ENCODE data around the gene SVIL.
"Not testable (repeated sequence)": the region's sequence is repeated elsewhere in the genome, so short reads cannot be mapped to it uniquely, and the experiment has no call there.

SVIL gene

DNA sequence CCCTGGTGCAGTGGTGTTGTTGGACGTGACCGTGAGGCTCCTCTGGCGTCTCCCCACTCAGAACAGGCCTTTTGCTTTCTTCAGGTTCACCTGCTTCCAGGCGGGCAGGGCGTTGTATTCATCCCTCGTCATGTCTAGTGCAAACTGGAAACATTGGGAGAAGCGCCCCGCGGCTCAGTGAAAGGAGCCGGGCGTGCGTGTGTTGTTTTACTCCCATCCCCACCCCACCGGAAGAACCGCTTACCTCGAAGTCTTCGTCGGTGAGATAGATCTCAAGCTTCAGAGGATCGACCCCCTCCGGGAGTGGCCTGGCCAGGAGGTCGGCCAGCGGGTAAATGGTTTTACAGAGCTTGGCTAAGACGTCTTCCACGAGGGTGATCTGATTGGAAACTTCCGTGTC, 176.6 kb downstream of the SVIL start:
- Mint-ChIP-seq H3K9me3 (peaks cover 22% of the 10 kb centered on the region), H3K36me3 (ENCODE audit: low read depth) (peaks cover 46% of the 10 kb centered on the region)
- not testable (repeated sequence) for H3K27ac Mint-ChIP-seq; DNase-seq (ENCODE audit: low spot score); H3K4me3 Mint-ChIP-seq; H3K27me3 Mint-ChIP-seq (ENCODE audit: low read depth); H3K4me1 Mint-ChIP-seq (ENCODE audit: low read depth)

DNA sequence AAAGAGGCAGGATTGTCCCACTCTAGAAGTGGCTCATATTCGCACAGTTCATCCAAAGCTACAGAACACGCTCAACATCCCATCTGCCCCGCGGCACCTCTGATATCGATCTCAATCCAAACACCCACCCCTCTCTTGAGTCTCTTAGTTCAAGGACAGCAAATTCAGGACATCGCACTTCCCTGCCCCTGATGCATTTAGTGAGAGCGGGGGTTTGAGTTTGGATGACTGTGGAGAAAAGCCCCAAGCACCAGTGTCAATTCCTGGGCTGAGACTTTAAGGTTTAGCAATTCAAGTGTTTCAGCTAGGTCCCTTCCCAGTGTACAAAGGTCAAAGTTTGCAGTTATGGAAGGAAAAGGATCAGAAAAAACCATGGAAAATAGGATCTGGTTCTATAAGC, 179.7 kb downstream of the SVIL start:
- Mint-ChIP-seq H3K9me3 (peaks cover 7% of the 10 kb centered on the region), H3K27me3 (ENCODE audit: low read depth) (no peaks in the 10 kb centered on the region), H3K4me1 (ENCODE audit: low read depth) (no peaks in the 10 kb centered on the region), H3K36me3 (ENCODE audit: low read depth) (peaks cover 22% of the 10 kb centered on the region), H3K4me3 (no peak overlapping the region), H3K27ac (no peak overlapping the region)
- DNase-seq (ENCODE audit: low spot score): no peak

DNA sequence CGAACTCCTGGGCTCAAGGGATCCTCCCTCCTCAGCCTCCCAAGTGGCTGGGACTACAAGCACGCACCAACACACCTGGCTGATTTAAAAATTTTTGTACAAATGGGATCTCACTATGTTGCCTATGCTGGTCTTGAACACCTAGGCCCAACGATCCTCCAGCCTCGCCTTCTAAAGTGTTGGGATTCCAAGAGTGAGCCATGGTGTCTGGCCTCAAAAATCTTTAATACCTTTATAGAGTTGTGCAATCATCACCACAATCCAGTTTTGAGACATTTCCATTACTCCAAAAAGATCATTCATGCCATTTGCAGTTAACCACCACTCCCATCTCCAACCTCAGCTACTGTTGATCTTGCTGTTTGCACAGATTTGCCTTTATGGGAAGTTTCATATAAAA, 180.5 kb downstream of the SVIL start:
- no peak overlapping the region for H3K27ac Mint-ChIP-seq

DNA sequence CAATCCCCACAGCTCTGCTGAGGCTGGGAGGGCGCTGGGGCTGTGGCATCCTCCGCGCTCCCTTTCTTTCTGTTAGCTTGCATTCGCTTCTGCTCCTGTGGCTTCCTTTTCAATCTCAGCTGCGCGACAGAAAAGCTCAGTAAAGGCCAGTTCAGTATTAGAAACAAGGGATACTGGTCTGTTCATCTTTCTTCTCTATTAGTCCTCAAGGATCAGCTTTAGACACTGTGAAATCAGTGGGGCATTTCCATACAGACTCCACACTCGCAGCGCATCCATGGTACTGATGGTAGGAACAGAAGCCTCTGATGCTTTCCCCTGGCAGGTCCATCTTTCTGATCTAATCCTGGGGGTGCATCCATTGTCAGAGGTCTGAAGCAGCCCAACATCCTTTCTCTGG, 182.2 kb downstream of the SVIL start:
- no peak for DNase-seq (ENCODE audit: low spot score)
- Mint-ChIP-seq H3K4me1 (ENCODE audit: low read depth) (peaks cover 2% of the 10 kb centered on the region), H3K36me3 (ENCODE audit: low read depth) (peaks cover 5% of the 10 kb centered on the region), H3K27me3 (ENCODE audit: low read depth) (no peaks in the 10 kb centered on the region), H3K4me3 (no peak overlapping the region), H3K9me3 (no peaks in the 10 kb centered on the region), H3K27ac (no peak overlapping the region)

More for the DNA sequence above, 180.5 kb downstream of the SVIL start:
- Mint-ChIP-seq H3K4me1 (ENCODE audit: low read depth) (no peaks in the 10 kb centered on the region), H3K36me3 (ENCODE audit: low read depth) (peaks cover 16% of the 10 kb centered on the region), H3K9me3 (no peaks in the 10 kb centered on the region), H3K27me3 (ENCODE audit: low read depth) (no peaks in the 10 kb centered on the region), H3K4me3 (no peak overlapping the region)
- no peak for DNase-seq (ENCODE audit: low spot score)

DNA sequence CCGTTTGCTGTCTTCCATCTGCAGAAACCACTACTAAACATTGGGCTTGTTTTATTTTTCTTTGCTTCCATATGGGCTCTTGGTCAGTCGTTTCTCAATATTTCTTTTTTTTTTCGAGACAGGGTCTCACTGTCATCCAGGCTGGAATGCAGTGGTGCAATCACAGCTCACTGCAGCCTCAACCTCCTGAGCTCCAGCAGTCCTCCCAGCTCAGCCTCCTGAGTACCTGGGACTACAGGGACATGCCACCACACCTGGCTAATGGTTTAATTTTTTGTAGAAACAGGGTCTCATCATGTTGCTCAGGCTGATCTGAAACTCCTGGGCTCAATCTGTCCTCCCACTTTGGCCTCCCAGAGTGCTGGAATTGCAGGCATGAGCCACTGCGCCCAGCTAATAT, 182.8 kb downstream of the SVIL start:
- no peaks in the 10 kb centered on the region for H3K27me3 Mint-ChIP-seq (ENCODE audit: low read depth)
- no peak overlapping the region for H3K27ac Mint-ChIP-seq
- H3K9me3 Mint-ChIP-seq: no peaks in the 10 kb centered on the region
- no peak for DNase-seq (ENCODE audit: low spot score)
- peaks cover 2% of the 10 kb centered on the region for H3K4me1 Mint-ChIP-seq (ENCODE audit: low read depth)
- H3K4me3 Mint-ChIP-seq: no peak overlapping the region
- H3K36me3 Mint-ChIP-seq (ENCODE audit: low read depth): peaks cover 3% of the 10 kb centered on the region

- H3K36me3 Mint-ChIP-seq (ENCODE audit: low read depth): no peaks in the 10 kb centered on the region
- H3K9me3 Mint-ChIP-seq: no peaks in the 10 kb centered on the region
- no peak overlapping the region for H3K27ac Mint-ChIP-seq
- no peak overlapping the region for H3K4me3 Mint-ChIP-seq
- H3K4me1 Mint-ChIP-seq (ENCODE audit: low read depth): peaks cover 12% of the 10 kb centered on the region
- H3K27me3 Mint-ChIP-seq (ENCODE audit: low read depth): no peaks in the 10 kb centered on the region
- no peak for DNase-seq (ENCODE audit: low spot score)
These were observed 184.4 kb downstream of the SVIL start for GRCh38 chr10:29450405-29450804.

- peak overlapping the region; percentile 50 for H3K4me3 Mint-ChIP-seq
- peak; percentile 63 for DNase-seq (ENCODE audit: low spot score)
These were observed 185.8 kb downstream of the SVIL start for GRCh38 chr10:29448756-29449592.

GRCh38 chr10:29448125-29448524, 186.6 kb downstream of the SVIL start:
- Mint-ChIP-seq H3K4me3 (no peak overlapping the region), H3K9me3 (no peaks in the 10 kb centered on the region), H3K27me3 (ENCODE audit: low read depth) (no peaks in the 10 kb centered on the region), H3K36me3 (ENCODE audit: low read depth) (no peaks in the 10 kb centered on the region), H3K4me1 (ENCODE audit: low read depth) (peaks cover 13% of the 10 kb centered on the region), H3K27ac (no peak overlapping the region)
- DNase-seq (ENCODE audit: low spot score): no peak

More at GRCh38 chr10:29448756-29449592, 185.8 kb downstream of the SVIL start:
- H3K27ac Mint-ChIP-seq; H3K9me3 Mint-ChIP-seq; H3K27me3 Mint-ChIP-seq (ENCODE audit: low read depth); H3K36me3 Mint-ChIP-seq (ENCODE audit: low read depth): not testable (repeated sequence)
- peaks cover 13% of the 10 kb centered on the region for H3K4me1 Mint-ChIP-seq (ENCODE audit: low read depth)

DNA sequence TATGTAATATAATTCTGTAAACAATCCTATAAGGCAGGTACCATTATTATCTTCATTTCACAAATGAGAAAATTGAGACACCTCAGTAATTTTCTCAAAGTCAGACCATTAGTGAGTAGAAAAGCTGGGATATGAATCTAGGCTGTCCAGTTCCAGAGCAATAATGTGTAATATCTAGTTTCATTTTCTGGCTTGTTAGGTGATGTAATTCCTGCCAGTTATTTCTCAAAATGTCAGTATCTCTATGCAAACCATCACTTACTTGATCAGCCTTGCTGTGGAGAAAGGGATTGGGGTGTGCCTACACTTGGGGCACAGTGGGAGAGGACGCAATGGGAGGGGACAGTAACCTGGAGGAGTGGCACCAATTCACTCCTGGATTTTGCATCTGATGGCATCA, 188.4 kb downstream of the SVIL start:
- Mint-ChIP-seq H3K36me3 (ENCODE audit: low read depth) (no peaks in the 10 kb centered on the region), H3K27ac (no peak overlapping the region), H3K4me1 (ENCODE audit: low read depth) (peaks cover 15% of the 10 kb centered on the region), H3K9me3 (no peaks in the 10 kb centered on the region), H3K4me3 (no peak overlapping the region), H3K27me3 (ENCODE audit: low read depth) (no peaks in the 10 kb centered on the region)
- DNase-seq (ENCODE audit: low spot score): no peak

- DNase-seq (ENCODE audit: low spot score): no peak
- Mint-ChIP-seq H3K27me3 (ENCODE audit: low read depth) (no peaks in the 10 kb centered on the region), H3K27ac (no peak overlapping the region), H3K4me1 (ENCODE audit: low read depth) (peaks cover 13% of the 10 kb centered on the region), H3K9me3 (peaks cover 8% of the 10 kb centered on the region), H3K36me3 (ENCODE audit: low read depth) (peaks cover 6% of the 10 kb centered on the region), H3K4me3 (no peak overlapping the region)
These were observed 190.8 kb downstream of the SVIL start for GRCh38 chr10:29443745-29444523.

- H3K9me3 Mint-ChIP-seq: peaks cover 32% of the 10 kb centered on the region
- H3K4me1 Mint-ChIP-seq (ENCODE audit: low read depth): peaks cover 6% of the 10 kb centered on the region
- H3K27ac Mint-ChIP-seq: no peak overlapping the region
- no peak for DNase-seq (ENCODE audit: low spot score)
- H3K27me3 Mint-ChIP-seq (ENCODE audit: low read depth): no peaks in the 10 kb centered on the region
- no peak overlapping the region for H3K4me3 Mint-ChIP-seq
- H3K36me3 Mint-ChIP-seq (ENCODE audit: low read depth): peaks cover 13% of the 10 kb centered on the region
These were observed 193.8 kb downstream of the SVIL start for GRCh38 chr10:29440981-29441380.

GRCh38 chr10:29439005-29439404, 195.8 kb downstream of the SVIL start:
- H3K36me3 Mint-ChIP-seq (ENCODE audit: low read depth): peaks cover 13% of the 10 kb centered on the region
- H3K9me3 Mint-ChIP-seq: peaks cover 43% of the 10 kb centered on the region
- not testable (repeated sequence) for H3K27me3 Mint-ChIP-seq (ENCODE audit: low read depth); H3K27ac Mint-ChIP-seq; H3K4me1 Mint-ChIP-seq (ENCODE audit: low read depth); DNase-seq (ENCODE audit: low spot score); H3K4me3 Mint-ChIP-seq

DNA sequence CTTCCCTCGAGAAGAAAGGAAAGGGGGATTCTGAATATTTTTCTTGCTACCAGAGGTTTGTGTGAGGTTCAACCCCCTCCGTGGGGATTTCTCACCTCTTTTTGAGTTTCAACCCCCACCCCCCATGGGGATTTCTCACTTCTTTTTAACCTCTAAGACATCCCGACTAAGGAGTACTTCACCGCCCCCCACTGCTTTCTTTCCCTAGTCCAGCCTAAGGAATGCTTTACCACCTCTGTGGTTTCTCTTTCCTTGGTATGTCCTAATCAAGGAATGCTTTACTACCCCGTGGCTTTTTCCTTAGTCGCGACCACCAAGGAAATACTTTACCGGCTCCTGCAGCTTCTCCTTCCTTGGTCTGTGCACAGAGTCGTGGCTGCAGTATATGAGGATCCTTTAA, 196.5 kb downstream of the SVIL start:
- H3K4me1 Mint-ChIP-seq (ENCODE audit: low read depth): peaks cover 2% of the 10 kb centered on the region
- no peak for DNase-seq (ENCODE audit: low spot score)
- peaks cover 43% of the 10 kb centered on the region for H3K9me3 Mint-ChIP-seq
- H3K27me3 Mint-ChIP-seq (ENCODE audit: low read depth): peaks cover 3% of the 10 kb centered on the region
- H3K27ac Mint-ChIP-seq: no peak overlapping the region
- H3K4me3 Mint-ChIP-seq: no peak overlapping the region
- H3K36me3 Mint-ChIP-seq (ENCODE audit: low read depth): peaks cover 13% of the 10 kb centered on the region

DNA sequence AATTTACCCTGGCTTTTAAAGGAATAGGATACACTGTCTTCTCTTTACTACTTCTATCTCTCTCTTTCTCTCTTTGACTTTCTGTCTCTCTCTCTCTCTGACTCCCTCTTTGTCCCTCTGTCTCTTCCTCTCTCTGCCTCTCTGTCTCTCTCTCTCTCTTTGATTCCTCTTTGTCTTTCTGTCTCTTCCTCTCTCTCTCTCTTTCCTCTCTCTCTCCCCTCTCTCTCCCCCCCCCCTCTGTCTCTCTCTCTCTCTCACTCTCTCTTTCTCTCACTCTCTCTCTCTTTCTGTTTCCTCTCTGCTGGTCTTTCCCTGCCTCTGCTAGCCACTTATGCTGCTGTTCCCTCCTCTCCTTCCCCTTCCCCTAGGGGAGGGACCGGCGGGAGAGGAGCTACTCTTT, 196.9 kb downstream of the SVIL start:
- H3K27ac Mint-ChIP-seq: no peak overlapping the region
- H3K9me3 Mint-ChIP-seq: peaks cover 43% of the 10 kb centered on the region
- peaks cover 2% of the 10 kb centered on the region for H3K4me1 Mint-ChIP-seq (ENCODE audit: low read depth)
- no peak overlapping the region for H3K4me3 Mint-ChIP-seq
- H3K27me3 Mint-ChIP-seq (ENCODE audit: low read depth): peaks cover 3% of the 10 kb centered on the region
- peaks cover 13% of the 10 kb centered on the region for H3K36me3 Mint-ChIP-seq (ENCODE audit: low read depth)
- no peak for DNase-seq (ENCODE audit: low spot score)
